HEK293 (cell line): ENCODE data around the gene ARL14EP.

ENCODE experiments used
- CTCF ChIA-PET: fragments of 350-600 bp; formaldehyde crosslinking; extraction: SDS; loops from one replicate; lab custom pipeline; 2021; ENCODE audit warnings: antibody characterized with exemption; lab: Yijun Ruan, JAX
- POLR2A ChIA-PET: fragments of 300-600 bp; formaldehyde crosslinking; extraction: SDS; loops from one replicate; lab custom pipeline; 2020; ENCODE audit warnings: antibody characterized with exemption, inconsistent platforms; lab: Yijun Ruan, JAX
- H3K27ac ChIP-seq: fragments of 200-500 bp; sonication (Bioruptor generic); 2 replicates; pipeline ENCODE4 v1.5.1; 2014; ENCODE audit warnings: low read depth, low read length, control low read depth, inconsistent platforms; ENCODE audit errors: extremely low read depth
- H3K36me3 ChIP-seq, 2 experiments: fragments of 200-500 bp in 1 of 2; sonication (Bioruptor generic) in 1 of 2; 1 replicate in 1 of 2; 2 replicates in 1 of 2; pipeline ENCODE4 v1.5.1; 2014 to 2017; ENCODE audit warnings: inconsistent platforms in 2 of 2, low read length in 2 of 2; ENCODE audit not compliant: control insufficient read depth in 2 of 2, insufficient read depth in 1 of 2
- H3K4me1 ChIP-seq: fragments of 200-500 bp; sonication (Bioruptor generic); 2 replicates; pipeline ENCODE4 v1.5.1; 2014; ENCODE audit warnings: mild to moderate bottlenecking, low read length, inconsistent platforms; ENCODE audit not compliant: control insufficient read depth, insufficient read depth
- H3K4me3 ChIP-seq: 2 replicates; pipeline ENCODE4 v1.5.1; 2011; ENCODE audit warnings: low read depth, mild to moderate bottlenecking, control low read depth, low read length, moderate library complexity
- H3K9me3 ChIP-seq: fragments of 200-500 bp; sonication (Bioruptor generic); 2 replicates; pipeline ENCODE4 v1.5.1; 2014; ENCODE audit warnings: low read depth, low read length, inconsistent platforms; ENCODE audit not compliant: control insufficient read depth, insufficient read depth
- ATF2 ChIP-seq: fragments of 450-650 bp; formaldehyde crosslinking; IDR thresholded peaks from 2 replicates; pipeline ENCODE4 v1.5.1; 2016; ENCODE audit warnings: missing biosample characterization, missing genetic modification characterization, low read depth
- GLI4 ChIP-seq: fragments of 450-650 bp; formaldehyde crosslinking; IDR thresholded peaks from 2 replicates; pipeline ENCODE4 v1.5.1; 2016; ENCODE audit warnings: missing biosample characterization, missing genetic modification characterization
- IKZF3 ChIP-seq: fragments of 450-650 bp; IDR thresholded peaks from 2 replicates; pipeline ENCODE4 v1.5.0; 2018; ENCODE audit warnings: missing biosample characterization, mild to moderate bottlenecking, missing genetic modification characterization, moderate library complexity
- KLF16 ChIP-seq: fragments of 450-650 bp; formaldehyde crosslinking; IDR thresholded peaks from 2 replicates; pipeline ENCODE4 v1.5.1; 2017; ENCODE audit warnings: missing biosample characterization, missing genetic modification characterization
- ZBTB1 ChIP-seq: fragments of 450-650 bp; formaldehyde crosslinking; IDR thresholded peaks from 2 replicates; pipeline ENCODE4 v1.5.1; 2016; ENCODE audit warnings: missing biosample characterization, missing genetic modification characterization
- ZBTB17 ChIP-seq: fragments of 450-650 bp; formaldehyde crosslinking; IDR thresholded peaks from 2 replicates; pipeline ENCODE4 v1.5.1; 2016; ENCODE audit warnings: missing biosample characterization, missing genetic modification characterization
- ZNF133 ChIP-seq: fragments of 450-650 bp; formaldehyde crosslinking; IDR thresholded peaks from 2 replicates; pipeline ENCODE4 v1.5.1; 2016; ENCODE audit warnings: missing biosample characterization, missing genetic modification characterization
- ZNF157 ChIP-seq: fragments of 450-650 bp; formaldehyde crosslinking; IDR thresholded peaks from 2 replicates; pipeline ENCODE4 v1.5.1; 2016; ENCODE audit warnings: missing biosample characterization, missing genetic modification characterization
- ZNF223 ChIP-seq: fragments of 450-650 bp; formaldehyde crosslinking; IDR thresholded peaks from 2 replicates; pipeline ENCODE4 v1.5.1; 2016; ENCODE audit warnings: missing biosample characterization, missing genetic modification characterization
- ZNF280D ChIP-seq: fragments of 450-650 bp; formaldehyde crosslinking; IDR thresholded peaks from 2 replicates; pipeline ENCODE4 v1.5.1; 2016; ENCODE audit warnings: missing biosample characterization, missing genetic modification characterization
- ZNF311 ChIP-seq: fragments of 450-650 bp; formaldehyde crosslinking; IDR thresholded peaks from 2 replicates; pipeline ENCODE4 v1.5.1; 2017; ENCODE audit warnings: missing biosample characterization, missing genetic modification characterization, borderline replicate concordance
- ZNF341 ChIP-seq: fragments of 450-650 bp; formaldehyde crosslinking; IDR thresholded peaks from 2 replicates; pipeline ENCODE4; 2016; ENCODE audit warnings: low read depth, missing biosample characterization, missing genetic modification characterization
- ZNF366 ChIP-seq: fragments of 450-650 bp; formaldehyde crosslinking; conservative IDR thresholded peaks from 2 replicates; pipeline ENCODE4 v1.5.1; 2016; ENCODE audit warnings: missing biosample characterization, missing genetic modification characterization
- ZNF391 ChIP-seq: fragments of 450-650 bp; formaldehyde crosslinking; IDR thresholded peaks from 2 replicates; pipeline ENCODE4 v1.5.1; 2016; ENCODE audit warnings: low read depth, missing biosample characterization, missing genetic modification characterization, borderline replicate concordance
- ZNF513 ChIP-seq: fragments of 450-650 bp; IDR thresholded peaks from 2 replicates; pipeline ENCODE4 v1.5.1; 2018; ENCODE audit warnings: missing biosample characterization, missing genetic modification characterization
- ZNF518A ChIP-seq: fragments of 450-650 bp; formaldehyde crosslinking; conservative IDR thresholded peaks from 2 replicates; pipeline ENCODE4 v1.5.1; 2016; ENCODE audit warnings: low read depth, missing biosample characterization, missing genetic modification characterization
- ZNF521 ChIP-seq: fragments of 450-650 bp; formaldehyde crosslinking; IDR thresholded peaks from 2 replicates; pipeline ENCODE4 v1.5.1; 2017; ENCODE audit warnings: missing biosample characterization, mild to moderate bottlenecking, missing genetic modification characterization
- ZNF561 ChIP-seq: fragments of 450-650 bp; IDR thresholded peaks from 2 replicates; pipeline ENCODE4 v1.5.1; 2018; ENCODE audit warnings: missing biosample characterization, missing genetic modification characterization, borderline replicate concordance
- ZNF629 ChIP-seq: fragments of 450-650 bp; formaldehyde crosslinking; IDR thresholded peaks from 2 replicates; pipeline ENCODE4 v1.5.1; 2017; ENCODE audit warnings: missing biosample characterization, missing genetic modification characterization
- ZNF692 ChIP-seq: fragments of 450-650 bp; formaldehyde crosslinking; IDR thresholded peaks from 2 replicates; pipeline ENCODE4 v1.5.1; 2016; ENCODE audit warnings: missing biosample characterization, missing genetic modification characterization
- ZNF704 ChIP-seq: fragments of 450-650 bp; formaldehyde crosslinking; IDR thresholded peaks from 2 replicates; pipeline ENCODE4 v1.5.1; 2016; ENCODE audit warnings: missing biosample characterization, missing genetic modification characterization
- ZXDB ChIP-seq: fragments of 450-650 bp; formaldehyde crosslinking; IDR thresholded peaks from 2 replicates; pipeline ENCODE4 v1.5.1; 2016; ENCODE audit warnings: missing biosample characterization, missing genetic modification characterization

ARL14EP gene

GRCh38 chr11:30277176-30277575, 45.7 kb upstream of the ARL14EP start:
- Histone ChIP-seq H3K4me3 (no peak overlapping the region), H3K4me1 (no peaks in the 10 kb centered on the region), H3K36me3 (no peaks in the 10 kb centered on the region), H3K27ac (no peak overlapping the region), H3K9me3 (no peaks in the 10 kb centered on the region)
- TF ChIP-seq ZNF561 (tag by site-specific recombination) (no peak), ZNF341 (tag by site-specific recombination) (no peak), ZNF513 (tag by site-specific recombination) (no peak), ZXDB (tag by site-specific recombination) (no peak), ZBTB1 (tag by site-specific recombination) (no peak), ZNF280D (tag by site-specific recombination) (no peak), ZNF521 (tag by site-specific recombination) (no peak), IKZF3 (tag by site-specific recombination) (no peak), ZNF629 (no peak), ZNF223 (tag by site-specific recombination) (no peak), ZBTB17 (tag by site-specific recombination) (no peak), ZNF133 (tag by site-specific recombination) (no peak)
- POLR2A ChIA-PET: no interaction called here
- CTCF ChIA-PET: no interaction called here

- Histone ChIP-seq H3K4me3 (no peak overlapping the region), H3K9me3 (no peaks in the 10 kb centered on the region), H3K36me3 (no peaks in the 10 kb centered on the region), H3K4me1 (no peaks in the 10 kb centered on the region), H3K27ac (no peak overlapping the region)
- CTCF ChIA-PET: no interaction called here
- POLR2A ChIA-PET: interaction anchor here (0.6 kb wide), 1 partner anchor 807 kb away, joined by 3 read pairs; no protein-coding TSS in a partner anchor
- TF ChIP-seq ZNF692 (tag by site-specific recombination) (no peak), ATF2 (tag by site-specific recombination) (no peak), ZNF561 (tag by site-specific recombination) (no peak), ZNF704 (tag by site-specific recombination) (no peak), ZNF391 (tag by site-specific recombination) (no peak), GLI4 (tag by site-specific recombination) (no peak), ZNF518A (tag by site-specific recombination) (no peak), ZNF366 (tag by site-specific recombination) (no peak), ZNF311 (tag by site-specific recombination) (no peak), KLF16 (no peak), ZNF157 (tag by site-specific recombination) (no peak)
Measured at GRCh38 chr11:30279796-30280195, 43.1 kb upstream of the ARL14EP start.
